ENCODE measurements around the gene ADORA2A.

DNA sequence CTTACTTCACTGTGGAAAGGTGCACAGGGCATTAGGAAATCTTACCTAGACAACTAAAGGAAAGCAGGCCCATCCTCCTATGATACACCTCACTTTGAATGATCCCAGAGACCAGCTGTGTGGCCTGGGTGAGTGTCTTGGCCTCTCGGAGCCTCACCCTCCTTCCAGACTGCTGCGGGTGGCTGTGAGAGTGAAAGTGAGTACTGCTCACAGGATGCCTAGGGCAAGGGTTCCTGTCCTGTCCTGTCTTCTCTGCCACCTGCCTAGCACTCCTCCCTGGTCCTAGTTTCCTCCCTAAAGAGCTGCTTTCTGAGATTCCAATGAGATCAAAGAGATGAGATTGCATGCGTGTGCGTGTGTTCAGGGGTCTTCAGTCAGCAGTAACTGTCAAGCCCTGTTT lies 19.5 kb upstream of the ADORA2A start:
- TF ChIP-seq CTCF (IDR thresholded peaks at IDR 0.05; ENCODE audit: insufficient read depth, low read length, poor library complexity, severe bottlenecking) (no peak), EZH2phosphoT487 (conservative IDR thresholded peaks at IDR 0.05; ENCODE audit: low read length) (no peak)
